Posterior cingulate gyrus (tissue), 11 donors: ENCODE data around the gene TRAPPC2.
"Not testable (repeated sequence)": the region's sequence is repeated elsewhere in the genome, so short reads cannot be mapped to it uniquely, and the experiment has no call there.

ENCODE experiments used
- DNase-seq, 10 donors: peaks; one replicate each; pipeline versions ENCODE4 v3.0.0 to v3.0.0-alpha.2; 2020 to 2021; ENCODE audit warnings: mixed read lengths in 3 of 10
- intact Hi-C: fragments of 100-400 bp; cut with DNase I; formaldehyde crosslinking; loops from one replicate; pipeline ENCODE4 v1.15.1; 2023

The TRAPPC2 gene

DNA sequence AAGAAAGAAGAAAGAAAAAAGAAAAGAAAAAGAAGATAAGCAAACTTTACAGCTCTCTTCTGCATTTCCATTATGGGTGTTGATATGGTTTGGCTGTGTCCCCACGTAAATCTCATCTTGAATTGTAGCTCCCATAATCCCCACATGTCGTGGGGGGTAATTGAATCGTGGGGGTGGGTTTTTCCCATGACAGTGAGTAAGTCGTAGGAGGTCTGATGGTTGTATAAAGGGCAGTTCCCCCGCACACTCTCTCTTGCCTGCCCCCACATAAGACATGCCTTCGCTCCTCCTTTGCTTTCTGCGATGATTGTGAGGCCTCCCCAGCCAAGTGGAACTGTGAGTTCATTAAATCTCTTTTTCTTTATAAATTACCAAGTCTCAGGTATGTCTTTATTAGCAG lies 52.8 kb downstream of the TRAPPC2 start:
- no peak for DNase-seq

DNA sequence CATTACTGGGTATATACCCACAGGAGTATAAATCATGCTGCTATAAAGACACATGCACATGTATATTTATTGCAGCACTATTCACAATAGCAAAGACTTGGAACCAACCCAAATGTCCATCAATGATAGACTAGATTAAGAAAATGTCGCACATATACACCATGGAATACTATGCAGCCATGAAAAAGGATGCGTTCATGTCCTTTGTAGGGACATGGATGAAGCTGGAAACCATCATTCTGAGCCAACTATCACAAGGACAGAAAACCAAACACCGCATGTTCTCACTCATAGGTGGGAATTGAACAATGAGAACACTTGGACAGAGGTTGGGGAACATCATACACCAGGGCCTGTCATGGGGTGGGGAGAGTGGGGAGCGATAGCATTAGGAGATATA lies 54.7 kb downstream of the TRAPPC2 start:
- DNase-seq, intact Hi-C loops: not testable (repeated sequence)

More for the DNA sequence above, 52.8 kb downstream of the TRAPPC2 start:
- intact Hi-C loops: no loop called here

DNA sequence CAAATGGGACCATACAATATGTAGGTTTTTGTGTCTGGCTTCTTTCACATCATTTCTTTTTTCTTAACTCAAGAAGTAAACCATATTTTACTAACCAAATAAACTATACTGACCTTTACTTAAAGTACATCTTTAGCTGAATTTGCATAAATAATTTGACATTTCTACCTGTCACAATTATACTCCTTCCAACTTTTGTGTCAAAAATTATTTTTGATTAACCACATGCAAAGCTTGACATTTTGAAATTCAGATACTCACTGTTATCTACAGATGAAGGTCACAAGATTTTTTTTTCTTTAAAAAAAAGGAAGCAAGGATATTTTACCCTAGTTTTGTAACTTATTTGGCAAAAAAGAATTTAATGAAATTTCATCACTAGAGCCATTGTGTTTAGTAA lies 57.5 kb downstream of the TRAPPC2 start:
- DNase-seq: no peak
- intact Hi-C loops: no loop called here

GRCh38 chrX:13673016-13673415 lies 61.4 kb downstream of the TRAPPC2 start:
- intact Hi-C loops: no loop called here
- no peak for DNase-seq

GRCh38 chrX:13670197-13670596 lies 64.2 kb downstream of the TRAPPC2 start:
- DNase-seq: no peak
- intact Hi-C loops: no loop called here

GRCh38 chrX:13669755-13670154 lies 64.7 kb downstream of the TRAPPC2 start:
- intact Hi-C loops, DNase-seq: not testable (repeated sequence)

DNA sequence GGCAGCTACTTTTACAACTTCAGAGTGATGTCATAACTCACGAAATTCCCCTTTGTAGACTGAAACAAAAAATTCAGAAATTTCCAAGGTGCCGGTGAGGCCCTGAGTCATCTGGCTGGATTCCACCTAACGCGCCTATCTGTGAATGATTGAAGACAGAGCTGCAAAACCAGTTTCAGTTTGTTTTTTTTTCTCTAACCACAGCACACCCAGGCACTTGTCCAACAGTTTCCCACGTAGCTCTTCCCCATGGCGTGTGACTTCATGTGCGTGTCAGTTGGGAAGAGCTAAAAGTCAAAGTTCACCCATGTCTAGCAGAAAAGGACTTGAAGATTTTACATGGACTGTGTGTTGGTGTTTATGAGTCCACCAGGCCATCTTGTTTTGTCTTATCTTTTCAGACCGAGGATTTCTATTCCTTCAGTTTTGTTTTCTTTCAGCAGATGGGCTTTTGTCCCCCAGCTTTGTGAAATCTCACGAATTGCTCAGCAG lies 65.1 kb downstream of the TRAPPC2 start:
- intact Hi-C loops: no loop called here
- DNase-seq: no peak

DNA sequence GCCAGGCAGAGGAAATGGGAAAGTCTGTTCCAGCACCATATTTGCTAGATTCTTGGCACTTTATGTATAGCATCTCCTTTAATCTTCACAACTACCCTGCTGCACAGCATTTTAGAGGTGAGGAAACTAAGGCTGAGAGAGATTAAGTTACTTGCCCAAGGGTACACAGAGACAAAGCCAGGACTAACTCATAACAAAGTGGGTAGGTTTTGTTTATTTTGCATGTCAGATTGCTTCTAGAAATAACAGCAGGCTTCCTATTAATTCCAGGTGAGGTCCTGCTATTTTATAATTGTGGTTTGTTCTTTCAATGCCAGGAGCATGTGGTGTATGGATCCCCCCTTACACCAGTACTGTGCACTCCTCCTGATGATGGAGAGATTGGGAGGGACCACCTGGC lies 66.5 kb downstream of the TRAPPC2 start:
- intact Hi-C loops: no loop called here

GRCh38 chrX:13666836-13667235 lies 67.6 kb downstream of the TRAPPC2 start:
- peak in 7 of 10 donors; percentile 24 to 91 (median 55) for DNase-seq
- intact Hi-C loops: no loop called here

More for the DNA sequence above, 66.5 kb downstream of the TRAPPC2 start:
- DNase-seq: no peak

- no peak for DNase-seq
- intact Hi-C loops: no loop called here
Measured at GRCh38 chrX:13664020-13664419, 70.4 kb downstream of the TRAPPC2 start.

DNA sequence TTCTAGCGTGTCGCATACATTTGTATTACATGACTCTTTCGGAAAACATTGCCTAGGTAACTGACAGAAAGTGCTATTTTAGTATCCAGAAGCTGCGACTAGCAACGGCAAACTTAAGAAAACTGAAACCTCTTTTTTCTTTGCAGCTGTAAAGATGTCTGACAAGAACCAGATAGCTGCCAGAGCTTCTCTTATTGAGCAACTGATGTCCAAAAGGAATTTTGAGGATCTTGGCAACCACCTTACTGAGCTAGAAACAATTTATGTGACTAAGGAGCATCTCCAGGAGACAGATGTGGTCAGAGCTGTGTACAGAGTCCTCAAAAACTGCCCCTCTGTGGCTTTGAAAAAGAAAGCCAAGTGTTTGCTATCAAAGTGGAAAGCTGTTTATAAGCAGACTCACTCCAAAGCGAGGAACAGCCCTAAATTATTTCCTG lies 72.0 kb downstream of the TRAPPC2 start:
- intact Hi-C loops: no loop called here
- DNase-seq: no peak
